ENCODE data around the gene PRPS1. TPM values are rescaled to one million over a fixed set of nuclear protein-coding genes. Genes with fewer than 3 reads are reported as not detected.

PRPS1 gene
- total and polyA plus RNA-seq, 2 of the 13 experiments (the other 11 are each of a cell fraction or from before 2014, with no cell fraction given): 33.7 to 54.4 TPM

- H3K4me2 ChIP-seq (ENCODE audit: low read depth, low read length): no peak overlapping the region
- CTCF ChIA-PET (ENCODE audit: low intra/inter-chr PET ratio, low total read pairs): no interaction called here
- no peak for ATAC-seq
Measured at GRCh38 chrX:107683124-107683895, 55.0 kb downstream of the PRPS1 start.

More at GRCh38 chrX:107683124-107683895, 55.0 kb downstream of the PRPS1 start:
- in situ Hi-C loops (cut with HindIII; ENCODE audit: extremely low pct_ligation_motif_present, low pct_unique_long_range_greater_than_20kb): no loop called here
- DNase-seq (ENCODE audit: low spot score) (no peak), FAIRE-seq (no peak)
- no peak overlapping the region for H3K9ac ChIP-seq (ENCODE audit: insufficient read depth, low read depth, low read length)
- no peaks in the 10 kb centered on the region for H4K20me1 ChIP-seq (ENCODE audit: insufficient read depth, low read length)
- WGBS (ENCODE audit: low lambda C conversion rate): 34% methylated on average over 3 of the region's 4 CpGs
- H2AFZ ChIP-seq (ENCODE audit: low read length): no peak overlapping the region
- H3K4me3 ChIP-seq (replicated peaks in 1 of 3; ENCODE audit: insufficient read depth in 1 of 3, low read depth in 2 of 3, low read length in 3 of 3): no peak overlapping the region
- H3K9me3 ChIP-seq (ENCODE audit: low read length): no peaks in the 10 kb centered on the region
- POLR2A ChIA-PET: no interaction called here
- no TSS peak for BruUV-seq (replicated peaks)
- H3K27ac ChIP-seq (ENCODE audit: extremely low read length, insufficient read depth, low read length): no peak overlapping the region
- H3K79me2 ChIP-seq (ENCODE audit: insufficient read depth, low read length): no peaks in the 10 kb centered on the region
- no peaks in the 10 kb centered on the region for H3K27me3 ChIP-seq (ENCODE audit: control insufficient read depth in 1 of 2, insufficient read depth in 2 of 2, low read length in 2 of 2)
- no peaks in the 10 kb centered on the region for H3K4me1 ChIP-seq (ENCODE audit: insufficient read depth, low read length)
- H3K36me3 ChIP-seq (replicated peaks in 1 of 2; ENCODE audit: control insufficient read depth in 1 of 2, insufficient read depth in 2 of 2, low read length in 2 of 2): no peaks in the 10 kb centered on the region
- TF ChIP-seq NFKB2 (CRISPR knock-in tag; IDR thresholded peaks at IDR 0.05; ENCODE audit: borderline replicate concordance) (no peak), MAF1 (CRISPR knock-in tag; IDR thresholded peaks at IDR 0.05; ENCODE audit: borderline replicate concordance) (no peak), ZNF574 (CRISPR knock-in tag; IDR thresholded peaks at IDR 0.05) (no peak), ZNF740 (CRISPR knock-in tag; IDR thresholded peaks at IDR 0.05) (no peak), ZSCAN25 (CRISPR knock-in tag; IDR thresholded peaks at IDR 0.05) (no peak), FIP1L1 (IDR thresholded peaks at IDR 0.05; ENCODE audit: borderline replicate concordance, insufficient read depth, low read depth, low read length) (no peak), ZNF382 (CRISPR knock-in tag; IDR thresholded peaks at IDR 0.05; ENCODE audit: borderline replicate concordance) (no peak), HNF1B (CRISPR knock-in tag; IDR thresholded peaks at IDR 0.05) (no peak), FOXA3 (CRISPR knock-in tag; IDR thresholded peaks at IDR 0.05) (no peak), SAP130 (CRISPR knock-in tag; IDR thresholded peaks at IDR 0.05; ENCODE audit: low read depth) (no peak), ZNF335 (CRISPR knock-in tag; IDR thresholded peaks at IDR 0.05) (no peak), MYPOP (CRISPR knock-in tag; IDR thresholded peaks at IDR 0.05) (no peak), ZBTB34 (CRISPR knock-in tag; IDR thresholded peaks at IDR 0.05) (no peak), KMT2B (CRISPR knock-in tag; IDR thresholded peaks at IDR 0.05) (no peak), RORA (CRISPR knock-in tag; IDR thresholded peaks at IDR 0.05) (no peak), ZMAT5 (CRISPR knock-in tag; IDR thresholded peaks at IDR 0.05; ENCODE audit: borderline replicate concordance, low read depth) (no peak)
- intact Hi-C loops (cut with micrococcal nuclease; ENCODE audit: unreplicated experiment): no loop called here

Data from HepG2 (cell line).